ENCODE data around the gene PLSCR2.
"Not testable (repeated sequence)": the region's sequence is repeated elsewhere in the genome, so short reads cannot be mapped to it uniquely, and the experiment has no call there.

PLSCR2 gene

GRCh38 chr3:146469150-146470017 lies at the start of gene PLSCR2:
Gene PLSCR2, minus strand, starts transcription at chr3:146469561. Its CDS starts 9,657 bp downstream, at chr3:146459904.
- FAIRE-seq: no peak

- FAIRE-seq: no peak
These were observed 48.5 kb upstream of the PLSCR2 start for GRCh38 chr3:146517684-146518435.

GRCh38 chr3:146513386-146514051 lies 44.2 kb upstream of the PLSCR2 start:
- no peak for FAIRE-seq

GRCh38 chr3:146511402-146512134 lies 42.2 kb upstream of the PLSCR2 start:
- FAIRE-seq: no peak

GRCh38 chr3:146507331-146508120 lies 38.2 kb upstream of the PLSCR2 start:
- FAIRE-seq: no peak

GRCh38 chr3:146505516-146505915 lies 36.2 kb upstream of the PLSCR2 start:
- FAIRE-seq: no peak

GRCh38 chr3:146504498-146505197 lies 35.3 kb upstream of the PLSCR2 start:
- FAIRE-seq: no peak

- FAIRE-seq: no peak
These were observed 34.3 kb upstream of the PLSCR2 start for GRCh38 chr3:146503461-146504202.

GRCh38 chr3:146502887-146503460 lies 33.6 kb upstream of the PLSCR2 start:
- no peak for FAIRE-seq

- FAIRE-seq: no peak
These were observed 32.4 kb upstream of the PLSCR2 start for GRCh38 chr3:146501752-146502151.

- no peak for FAIRE-seq
These were observed 30.3 kb upstream of the PLSCR2 start for GRCh38 chr3:146499701-146500100.

- no peak for FAIRE-seq
These were observed 28.8 kb upstream of the PLSCR2 start for GRCh38 chr3:146498002-146498736.

- FAIRE-seq: not testable (repeated sequence)
These were observed 27.9 kb upstream of the PLSCR2 start for GRCh38 chr3:146497145-146497843.

- no peak for FAIRE-seq
These were observed 27.4 kb upstream of the PLSCR2 start for GRCh38 chr3:146496726-146497125.

GRCh38 chr3:146496251-146496650 lies 26.9 kb upstream of the PLSCR2 start:
- no peak for FAIRE-seq

GRCh38 chr3:146493761-146494160 lies 24.4 kb upstream of the PLSCR2 start:
- FAIRE-seq: no peak

GRCh38 chr3:146493221-146493620 lies 23.9 kb upstream of the PLSCR2 start:
- FAIRE-seq: no peak

GRCh38 chr3:146491303-146491702 lies 21.9 kb upstream of the PLSCR2 start:
- no peak for FAIRE-seq

- no peak for FAIRE-seq
These were observed 15.9 kb upstream of the PLSCR2 start for GRCh38 chr3:146485297-146485696.

Data from endometrium (tissue), 2 donors.